GM21447 (cell line): ENCODE results near the gene ZNF552.
"Not testable (repeated sequence)": the region's sequence is repeated elsewhere in the genome, so short reads cannot be mapped to it uniquely, and the experiment has no call there.

ENCODE experiments used
- ATAC-seq: cut with Tn5 transposase; IDR thresholded peaks from one replicate; pipeline ENCODE4 v1.9.1; 2021; ENCODE audit not compliant: unreplicated experiment

The ZNF552 gene

DNA sequence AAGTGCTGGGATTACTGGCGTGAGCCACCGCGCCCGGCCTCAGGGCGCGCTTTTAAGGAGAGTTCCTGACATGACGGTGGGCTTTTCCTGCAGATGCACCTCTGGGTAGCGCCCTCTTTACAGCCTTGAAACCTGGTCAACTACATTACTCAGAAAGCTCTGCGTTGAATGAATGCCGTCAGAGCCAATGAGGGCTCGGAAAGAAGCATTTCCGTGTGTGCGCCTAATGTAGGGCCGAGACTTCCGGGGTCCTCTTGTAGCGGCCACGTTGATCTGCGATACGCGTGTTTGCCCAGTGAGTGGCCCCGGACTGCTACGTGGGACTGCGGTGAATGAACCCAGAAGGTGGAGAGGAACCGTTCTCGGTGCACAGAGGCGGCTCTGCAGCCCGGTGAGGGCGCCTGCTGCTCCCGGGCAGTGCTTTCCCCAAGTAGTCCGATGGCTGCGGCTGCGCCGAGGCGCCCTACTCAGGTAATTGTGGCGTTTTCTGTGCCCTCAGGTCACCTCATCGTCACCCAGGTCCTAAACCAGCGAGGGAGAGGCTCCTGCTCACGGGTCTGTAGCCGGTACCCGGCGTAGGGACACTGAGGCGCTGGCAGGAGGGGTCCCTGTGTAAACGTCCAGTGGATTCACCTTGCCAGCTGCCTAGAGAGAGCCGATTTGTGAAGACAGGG lies 4.9 kb upstream of the ZNF552 start:
- ATAC-seq: peak; percentile 90

DNA sequence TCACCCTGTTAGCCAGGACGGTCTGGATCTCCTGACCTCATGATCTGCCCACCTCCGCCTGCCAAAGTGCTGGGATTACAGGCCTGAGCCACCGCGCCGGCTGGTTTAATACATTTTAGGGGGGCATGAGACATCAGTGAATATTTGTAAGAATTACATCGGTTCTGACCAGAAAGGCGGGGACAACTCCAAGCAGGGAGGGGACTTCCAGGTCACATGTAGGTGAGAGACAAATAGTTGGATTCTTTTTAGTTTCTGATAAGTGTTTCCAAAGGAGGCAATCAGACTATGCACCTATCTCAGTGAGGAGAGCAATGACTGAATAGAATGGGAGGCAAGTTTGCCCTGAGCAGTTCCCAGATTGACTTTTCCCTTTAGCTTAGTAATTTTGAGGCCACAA lies 3.7 kb upstream of the ZNF552 start:
- ATAC-seq: no peak

DNA sequence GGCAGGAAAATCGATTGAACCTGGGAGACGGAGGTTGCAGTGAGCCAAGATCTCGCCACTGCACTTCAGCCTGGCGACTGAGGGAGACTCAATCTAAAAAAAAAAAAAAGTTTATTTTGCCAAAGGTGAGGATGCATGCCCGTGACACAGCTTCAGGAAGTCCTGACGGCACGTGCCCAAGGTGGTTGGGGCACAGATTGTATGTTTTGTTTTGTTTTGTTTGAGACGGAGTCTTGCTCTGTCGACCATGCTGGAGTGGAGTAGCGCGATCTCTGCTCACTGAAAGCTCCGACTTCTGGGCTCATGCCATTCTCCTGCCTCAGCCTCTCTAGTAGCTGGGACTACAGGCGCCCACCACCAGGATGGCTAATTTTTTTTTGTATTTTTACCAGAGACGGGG lies 3.3 kb upstream of the ZNF552 start:
- no peak for ATAC-seq

DNA sequence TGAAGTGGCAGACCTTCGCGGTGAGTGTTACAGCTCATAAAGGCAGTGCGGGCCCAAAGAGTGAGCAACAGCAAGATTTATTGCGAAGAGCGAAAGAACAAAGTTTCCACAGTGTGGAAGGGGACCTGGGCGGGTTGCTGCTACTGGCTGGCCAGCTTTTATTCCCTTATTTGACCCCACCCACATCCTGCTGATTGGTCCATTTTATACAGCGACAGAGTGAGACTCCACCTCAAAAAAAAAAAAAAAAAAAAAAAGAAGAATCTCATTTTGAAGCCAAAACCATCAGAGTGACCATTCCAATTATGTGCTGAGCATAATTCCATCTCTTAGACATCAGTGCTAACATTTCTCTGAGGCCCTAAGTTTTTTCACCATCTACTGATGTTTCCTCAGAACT lies 1.9 kb upstream of the ZNF552 start:
- no peak for ATAC-seq

DNA sequence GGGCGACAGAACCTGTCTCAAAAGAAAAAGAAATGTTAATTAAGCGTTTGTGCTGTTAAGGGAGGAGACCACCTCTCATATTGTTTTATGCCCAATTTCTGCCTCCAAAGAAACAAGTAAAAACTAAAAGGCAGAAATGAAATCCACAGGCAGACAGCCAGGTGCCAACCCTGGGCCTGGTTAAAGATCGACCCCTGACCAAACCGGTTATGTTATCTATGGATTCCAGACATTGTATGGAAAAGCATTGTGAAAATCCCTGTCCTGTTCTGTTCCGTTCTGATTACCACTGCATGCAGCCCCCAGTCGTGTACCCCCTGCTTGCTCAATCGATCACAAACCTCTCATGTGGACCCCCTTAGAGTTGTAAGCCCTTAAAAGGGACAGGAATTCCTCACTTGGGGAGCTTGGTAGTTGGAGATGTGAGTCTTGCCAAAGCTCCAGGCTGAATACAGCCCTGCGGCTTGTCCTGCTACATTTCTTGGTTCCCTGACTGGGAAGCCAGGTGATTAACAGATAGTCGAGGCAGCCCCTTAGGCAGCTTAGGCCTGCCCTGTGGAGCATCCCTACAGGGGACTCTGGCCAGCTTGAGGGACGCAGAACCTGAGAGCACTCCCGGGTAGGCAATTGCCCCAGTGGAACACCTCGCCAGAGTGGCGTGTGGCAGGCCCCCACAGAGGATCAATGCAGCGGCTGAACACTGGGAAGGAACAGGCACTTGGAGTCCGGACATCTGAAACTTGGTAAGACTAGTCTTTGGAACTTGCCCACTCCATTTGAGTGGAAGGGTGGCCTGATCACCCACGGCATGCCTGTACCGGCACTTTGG lies 748 bp upstream of the ZNF552 start:
- ATAC-seq: no peak

DNA sequence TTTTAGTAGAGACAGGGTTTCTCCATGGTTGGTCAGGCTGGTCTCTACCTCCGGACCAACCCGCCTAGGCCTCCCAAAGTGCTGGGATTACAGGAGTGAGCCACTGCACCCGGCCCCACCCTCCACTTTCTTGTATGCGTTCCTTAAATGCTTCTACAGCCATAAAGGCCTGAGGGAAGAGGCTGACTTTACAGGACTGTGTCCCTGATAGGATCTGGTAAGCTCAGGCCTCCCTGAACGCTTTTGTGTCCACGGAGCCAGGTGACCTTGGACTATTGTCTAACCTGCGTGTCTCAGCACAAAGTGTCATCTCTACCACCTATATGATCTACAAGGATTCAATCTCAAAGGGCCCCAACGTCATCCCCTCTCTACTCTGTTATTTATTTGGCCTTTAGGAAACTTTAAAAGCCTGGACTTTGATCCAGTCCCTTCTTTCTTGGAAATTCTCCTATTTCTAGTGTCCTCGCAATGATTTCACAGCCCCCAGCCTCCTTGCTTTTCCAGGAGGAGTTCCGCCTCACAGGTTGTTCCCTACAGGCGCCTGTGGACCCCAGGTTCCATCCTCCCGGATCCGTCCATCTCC lies 701 bp downstream of the ZNF552 start:
- ATAC-seq: no peak

DNA sequence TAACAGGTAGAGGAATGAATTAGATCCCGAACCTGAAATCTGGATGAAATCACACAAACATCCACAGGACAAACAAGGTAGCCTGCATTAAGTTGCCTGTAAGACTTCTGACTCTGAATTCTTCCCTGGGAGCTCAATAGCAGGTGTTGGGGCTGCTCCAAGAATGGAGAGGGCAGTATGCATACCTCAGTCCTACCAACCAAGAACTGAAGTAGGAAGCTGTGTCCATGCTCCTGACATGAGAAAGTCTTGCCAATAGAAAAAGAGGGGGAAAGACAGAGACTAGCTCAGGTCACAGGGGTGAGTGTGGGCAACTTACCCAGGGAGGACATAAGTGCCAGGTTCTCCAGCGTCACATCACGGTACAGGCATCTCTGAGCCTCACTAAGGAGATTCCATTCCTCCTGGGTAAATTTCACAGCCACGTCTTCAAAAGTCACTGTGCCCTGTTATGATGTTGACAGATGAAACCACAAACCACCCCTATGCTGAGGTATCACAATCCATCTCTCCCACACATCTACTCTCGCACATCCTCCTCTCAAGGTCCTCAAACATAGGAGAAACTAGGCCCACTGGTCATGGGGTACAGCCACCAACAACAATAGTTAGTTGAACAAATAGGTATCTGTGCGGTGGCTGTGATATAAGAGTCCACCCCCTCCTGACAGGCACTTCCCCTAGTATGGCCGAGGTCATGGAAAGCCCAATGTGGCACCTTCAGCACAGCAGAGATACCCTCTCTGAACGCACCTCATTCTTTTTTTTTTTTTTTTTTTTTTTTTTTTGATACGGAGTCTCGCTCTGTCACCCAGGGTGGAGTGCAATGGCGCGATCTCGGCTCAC lies 1.5 kb downstream of the ZNF552 start:
- ATAC-seq: not testable (repeated sequence)

DNA sequence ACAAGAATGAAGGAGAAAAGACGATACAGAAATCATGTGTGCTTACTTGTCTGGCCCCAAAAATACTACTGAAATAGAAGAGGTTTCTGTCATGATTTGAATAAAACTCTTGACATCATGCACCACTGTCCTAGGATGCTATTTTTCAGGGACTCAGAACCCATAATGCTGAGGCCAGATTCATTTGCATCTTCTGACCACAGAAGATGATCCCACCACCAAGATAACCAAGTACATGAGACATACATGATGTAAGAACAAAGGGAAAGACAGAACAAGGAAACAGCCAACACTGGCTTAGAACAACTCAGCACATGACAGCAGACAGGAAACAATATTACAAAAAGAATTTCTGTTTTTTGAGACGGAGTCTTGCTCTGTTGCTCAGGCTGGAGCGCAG lies 2.5 kb downstream of the ZNF552 start:
- ATAC-seq: peak; percentile 32

DNA sequence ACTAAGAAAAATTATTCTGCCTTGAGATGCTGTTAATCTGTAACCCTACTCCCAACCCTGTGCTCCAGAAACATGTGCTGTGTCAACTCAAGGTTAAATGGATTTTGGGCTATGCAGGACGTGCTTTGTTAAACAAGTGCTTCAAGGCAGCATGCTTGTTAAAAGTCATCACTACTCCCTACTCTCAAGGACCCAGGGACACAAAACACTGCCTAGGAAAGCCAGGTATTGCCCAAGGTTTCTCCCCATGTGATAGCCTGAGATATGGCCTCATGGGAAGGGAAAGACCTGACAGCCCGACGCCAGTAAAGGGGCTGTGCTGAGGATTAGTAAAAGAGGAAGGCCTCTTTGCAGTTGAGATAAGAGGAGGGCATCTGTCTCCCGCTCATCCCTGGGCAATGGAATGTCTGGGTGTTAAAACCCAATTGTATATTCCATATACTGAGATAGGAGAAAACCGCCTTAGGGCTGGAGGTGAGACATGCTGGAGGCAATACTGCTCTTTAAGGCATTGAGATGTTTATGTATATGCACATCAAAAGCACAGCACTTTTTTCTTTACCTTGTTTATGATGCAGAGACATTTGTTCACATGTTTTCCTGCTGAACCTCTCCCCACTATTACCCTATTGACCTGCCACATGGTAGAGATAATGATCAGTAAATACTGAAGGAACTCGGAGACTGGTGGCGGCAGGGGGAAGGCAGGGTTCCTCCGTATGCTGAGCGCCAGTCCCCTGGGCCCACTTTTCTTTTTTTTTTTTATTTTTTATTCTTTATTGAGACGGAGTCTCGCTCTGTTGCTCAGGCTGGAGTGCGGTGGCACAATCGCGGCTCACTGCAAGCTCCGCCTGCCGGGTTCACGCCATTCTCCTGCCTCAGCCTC lies 4.1 kb downstream of the ZNF552 start:
- not testable (repeated sequence) for ATAC-seq

DNA sequence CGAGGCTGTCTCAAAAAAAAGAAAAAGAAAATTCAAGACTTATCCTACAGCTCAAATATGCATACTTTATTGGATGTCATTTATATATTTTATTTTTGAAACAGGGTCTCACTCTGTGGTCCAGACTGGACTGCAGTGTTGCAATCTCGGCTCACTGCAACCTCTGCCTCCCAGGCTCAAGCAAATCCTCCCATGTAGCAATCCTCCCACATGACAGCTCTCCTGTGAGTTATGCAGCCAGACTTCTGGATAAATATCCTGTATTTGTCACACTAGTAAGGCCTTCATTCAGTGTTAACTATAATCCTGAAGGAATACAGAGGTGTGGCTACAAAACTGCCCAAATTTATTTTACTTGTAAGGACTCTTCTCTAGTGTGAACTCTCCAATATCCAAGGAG lies 7.2 kb downstream of the ZNF552 start:
- no peak for ATAC-seq

DNA sequence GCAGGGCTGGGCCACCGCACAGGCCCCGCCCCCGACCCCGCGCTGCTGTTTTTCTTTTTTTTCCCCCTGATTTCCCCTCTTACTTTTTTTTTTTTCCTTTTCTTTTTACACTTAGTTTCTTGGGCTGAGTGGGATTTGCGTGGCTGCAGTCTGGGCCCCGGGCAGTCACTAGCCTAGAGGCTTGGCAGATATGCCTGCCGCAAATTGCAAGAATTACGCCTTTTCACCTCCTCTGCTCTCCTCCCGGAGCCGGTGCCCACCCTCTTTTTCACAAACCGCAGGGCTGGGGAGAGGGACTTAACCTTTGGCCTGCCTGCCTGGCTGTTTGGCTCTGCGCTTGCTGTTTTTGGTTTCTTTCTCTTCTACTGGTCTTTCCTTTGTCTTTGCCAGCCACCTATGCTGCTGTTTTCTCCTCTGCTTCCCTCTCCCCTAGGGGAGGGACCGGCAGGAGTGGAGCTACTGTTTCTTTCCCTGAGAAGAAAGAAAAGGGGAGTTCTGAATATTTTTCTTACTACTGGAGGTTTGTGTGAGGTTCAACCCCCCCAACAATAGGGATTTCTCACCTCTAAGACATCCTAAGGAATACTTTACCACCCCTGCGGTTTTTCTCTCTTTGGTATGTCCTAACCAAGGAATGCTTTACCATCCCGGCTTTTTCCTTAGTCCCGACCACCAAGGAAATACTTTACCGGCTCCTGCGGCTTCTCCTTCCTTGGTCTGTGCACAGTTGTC lies 11.0 kb downstream of the ZNF552 start:
- ATAC-seq: no peak

DNA sequence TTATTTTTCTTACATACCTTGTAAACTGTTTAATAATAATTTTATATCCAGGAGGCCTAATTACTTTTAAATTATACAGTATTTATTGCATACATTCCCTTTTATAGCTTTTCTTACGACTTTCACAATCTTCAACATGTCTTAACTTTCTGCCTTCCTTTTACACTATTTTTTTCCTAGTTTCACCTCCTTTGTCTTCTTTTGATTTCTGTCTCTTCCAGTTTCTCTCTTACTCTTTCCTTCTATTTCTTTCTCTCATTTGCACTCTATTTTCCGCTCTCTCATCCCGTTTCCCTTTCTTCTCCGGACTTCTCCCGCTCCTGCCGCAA lies 11.5 kb downstream of the ZNF552 start:
- no peak for ATAC-seq

DNA sequence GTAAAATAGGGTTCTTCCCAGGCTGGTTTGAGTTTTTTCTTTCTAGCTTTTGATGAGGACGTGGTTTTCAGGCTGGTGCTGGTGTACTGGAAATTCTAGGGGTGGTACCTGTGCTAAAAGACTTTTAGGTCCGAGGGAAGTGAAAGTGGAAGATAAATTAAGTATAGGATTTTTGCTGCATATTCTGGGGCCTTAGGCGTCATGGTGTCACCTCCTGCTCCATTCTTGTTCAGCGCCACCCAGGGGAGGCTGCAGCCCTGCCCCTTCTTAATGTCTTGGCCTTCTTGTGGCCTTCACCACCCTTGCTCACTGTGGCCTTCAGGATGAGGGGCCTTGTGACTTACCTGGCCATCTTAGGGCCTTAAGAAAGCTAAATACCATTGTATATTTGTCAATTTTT lies 12.4 kb downstream of the ZNF552 start:
- ATAC-seq: no peak

DNA sequence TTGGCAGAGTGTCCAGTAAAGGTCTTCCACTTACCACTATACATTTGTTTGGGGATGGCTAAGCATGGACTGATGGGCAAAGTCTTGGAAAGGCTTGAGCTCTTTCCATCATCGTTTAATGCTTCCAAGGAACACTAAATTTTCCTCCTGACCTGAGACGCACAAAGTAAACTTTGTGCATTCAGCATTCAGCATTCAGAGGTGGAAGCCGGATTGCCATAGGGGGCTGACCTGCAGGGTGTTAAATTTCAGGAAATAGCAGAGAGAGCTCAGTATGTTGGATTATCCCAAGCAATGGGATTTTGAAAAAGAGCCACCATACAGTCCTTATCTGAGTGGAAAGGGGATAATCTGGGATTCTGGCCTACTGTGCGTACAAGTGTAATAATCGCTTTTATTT lies 14.0 kb downstream of the ZNF552 start:
- ATAC-seq: no peak

DNA sequence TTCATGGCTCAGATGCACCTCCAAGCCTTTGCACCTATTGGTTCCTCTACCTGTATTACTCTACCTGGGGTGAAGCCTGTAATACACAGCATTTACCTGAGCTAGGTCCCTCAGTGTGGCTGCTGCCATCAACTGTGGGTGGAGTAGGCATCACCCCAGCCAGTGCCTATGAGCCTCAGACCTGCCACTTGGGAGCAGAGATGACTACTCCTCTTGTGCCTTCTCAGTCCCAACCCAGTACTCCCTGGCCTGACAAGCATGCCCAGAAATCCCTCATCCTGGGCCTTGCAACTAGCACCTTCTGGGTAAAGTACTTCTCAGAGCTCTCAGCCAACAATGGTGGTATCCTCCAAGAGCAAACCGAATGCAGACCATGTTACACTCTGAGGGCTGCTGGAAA lies 18.1 kb downstream of the ZNF552 start:
- not testable (repeated sequence) for ATAC-seq

DNA sequence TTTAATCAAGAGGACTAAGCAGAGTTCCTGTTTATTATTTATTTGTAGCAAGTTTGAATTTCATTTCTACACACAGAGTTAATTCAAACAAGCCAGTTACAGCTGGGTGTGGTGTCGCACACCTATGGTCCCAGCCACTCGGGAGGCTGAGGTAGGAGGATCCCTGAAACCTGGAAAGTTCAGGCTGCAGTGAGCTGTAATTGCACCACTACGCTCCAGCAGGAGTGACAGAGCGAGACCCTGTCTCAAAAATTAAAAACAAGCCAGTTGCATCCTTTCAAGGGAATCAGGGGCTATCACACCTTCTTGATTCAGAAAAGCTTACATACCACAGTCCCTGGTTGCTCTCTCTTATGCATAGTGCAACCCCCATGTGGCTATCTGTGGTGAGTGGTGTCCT lies 25.4 kb downstream of the ZNF552 start:
- ATAC-seq: no peak

DNA sequence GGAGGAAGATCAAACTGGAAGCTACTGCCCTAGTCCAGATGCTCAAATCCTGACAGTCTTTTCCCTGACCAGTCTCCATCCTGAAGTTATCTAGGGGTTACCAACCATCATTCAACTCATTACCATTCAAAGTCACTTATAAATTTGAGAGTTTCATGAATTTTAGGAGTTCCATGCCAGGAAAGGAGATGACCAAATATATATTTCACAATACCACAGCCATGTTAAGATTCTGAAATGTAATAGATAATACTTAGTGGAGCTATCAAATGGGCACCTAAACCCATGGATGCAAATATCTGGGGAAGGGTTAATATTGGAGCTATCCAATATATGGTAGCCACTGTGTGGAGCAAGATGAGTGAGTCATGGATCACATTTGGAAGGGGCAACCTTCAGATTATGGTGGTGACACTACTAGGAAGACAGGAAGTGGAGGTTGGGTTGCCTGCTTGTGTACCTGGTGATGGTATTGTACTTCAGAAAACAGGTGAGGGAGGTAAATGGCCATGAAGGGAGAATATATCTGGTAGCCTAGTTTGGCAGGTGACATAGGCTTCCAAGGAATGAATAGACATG lies 26.5 kb downstream of the ZNF552 start:
- no peak for ATAC-seq

DNA sequence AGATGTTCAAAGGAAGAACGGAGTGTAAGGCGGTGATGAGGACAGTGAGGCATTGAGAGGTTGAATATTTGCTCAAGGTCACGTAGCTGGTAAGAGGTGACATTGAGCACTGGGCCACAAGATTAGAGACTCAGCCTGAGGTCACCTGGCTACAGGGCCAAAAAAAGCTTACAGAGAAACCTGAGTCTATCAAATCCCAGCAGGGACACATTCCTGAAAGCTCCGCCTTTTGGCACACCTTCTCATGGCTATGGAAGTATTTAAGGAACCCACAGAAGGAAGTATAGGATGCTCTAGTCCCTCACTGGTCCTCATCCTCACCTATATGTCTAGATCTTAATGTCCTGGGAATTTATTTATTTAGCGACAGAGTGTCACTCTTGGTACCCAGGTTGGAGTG lies 27.8 kb downstream of the ZNF552 start:
- ATAC-seq: no peak

DNA sequence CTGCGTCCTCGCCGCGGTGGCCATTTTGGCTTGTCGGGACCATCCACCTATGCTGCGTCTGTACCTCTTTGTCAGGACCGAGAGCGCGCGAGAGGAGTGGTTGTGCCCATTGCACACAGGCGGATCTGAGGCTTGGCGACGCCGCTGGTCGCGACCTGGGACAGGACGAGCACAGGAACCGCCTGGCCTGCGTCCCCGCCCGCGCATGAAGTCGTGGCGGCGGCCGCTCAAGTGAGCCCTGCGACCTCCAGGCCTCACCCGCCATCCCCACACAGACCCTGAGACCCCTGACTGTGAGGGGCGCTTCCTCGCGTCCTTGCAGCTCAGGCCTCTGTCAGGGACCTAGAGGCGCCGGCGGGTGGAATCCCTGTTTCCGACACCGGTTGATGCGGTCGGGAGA lies 28.4 kb downstream of the ZNF552 start:
- ATAC-seq: no peak
